LNCAP (cell line): Measurements from ENCODE around the gene TRMU.

Experiments
- TF ChIP-seq, protein P1 (sequence below): fragments of 450-650 bp; IDR thresholded peaks from 2 replicates; pipeline ENCODE4 v1.5.1; 2017; ENCODE audit warnings: mild to moderate bottlenecking

TRMU gene

GRCh38 chr22:46348099-46348695 is 12.7 kb downstream of the TRMU start:
- TF ChIP-seq, protein P1, sequence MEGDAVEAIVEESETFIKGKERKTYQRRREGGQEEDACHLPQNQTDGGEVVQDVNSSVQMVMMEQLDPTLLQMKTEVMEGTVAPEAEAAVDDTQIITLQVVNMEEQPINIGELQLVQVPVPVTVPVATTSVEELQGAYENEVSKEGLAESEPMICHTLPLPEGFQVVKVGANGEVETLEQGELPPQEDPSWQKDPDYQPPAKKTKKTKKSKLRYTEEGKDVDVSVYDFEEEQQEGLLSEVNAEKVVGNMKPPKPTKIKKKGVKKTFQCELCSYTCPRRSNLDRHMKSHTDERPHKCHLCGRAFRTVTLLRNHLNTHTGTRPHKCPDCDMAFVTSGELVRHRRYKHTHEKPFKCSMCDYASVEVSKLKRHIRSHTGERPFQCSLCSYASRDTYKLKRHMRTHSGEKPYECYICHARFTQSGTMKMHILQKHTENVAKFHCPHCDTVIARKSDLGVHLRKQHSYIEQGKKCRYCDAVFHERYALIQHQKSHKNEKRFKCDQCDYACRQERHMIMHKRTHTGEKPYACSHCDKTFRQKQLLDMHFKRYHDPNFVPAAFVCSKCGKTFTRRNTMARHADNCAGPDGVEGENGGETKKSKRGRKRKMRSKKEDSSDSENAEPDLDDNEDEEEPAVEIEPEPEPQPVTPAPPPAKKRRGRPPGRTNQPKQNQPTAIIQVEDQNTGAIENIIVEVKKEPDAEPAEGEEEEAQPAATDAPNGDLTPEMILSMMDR, result no peak

- TF ChIP-seq, protein P1, result no peak
Observed at GRCh38 chr22:46349238-46349637, 13.7 kb downstream of the TRMU start.

GRCh38 chr22:46349681-46350080 is 14.2 kb downstream of the TRMU start:
- TF ChIP-seq, protein P1, result no peak

DNA sequence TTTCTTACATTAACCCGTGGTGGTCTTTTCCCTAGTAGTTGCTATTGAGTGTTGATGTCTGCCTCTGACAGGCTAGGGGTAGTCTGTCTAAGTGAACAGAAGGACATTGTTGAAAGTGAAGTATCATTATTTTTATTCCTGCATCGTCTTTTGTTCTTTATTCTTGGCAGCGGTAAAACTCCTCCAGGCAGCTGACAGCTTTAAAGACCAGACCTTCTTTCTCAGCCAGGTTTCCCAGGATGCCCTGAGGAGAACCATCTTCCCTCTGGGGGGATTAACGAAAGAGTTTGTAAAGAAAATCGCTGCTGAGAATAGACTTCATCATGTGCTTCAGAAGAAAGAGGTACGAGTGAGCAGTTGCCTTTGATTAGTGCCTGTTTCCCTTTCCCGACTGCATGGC is 14.6 kb downstream of the TRMU start:
- TF ChIP-seq, protein P1, result no peak

DNA sequence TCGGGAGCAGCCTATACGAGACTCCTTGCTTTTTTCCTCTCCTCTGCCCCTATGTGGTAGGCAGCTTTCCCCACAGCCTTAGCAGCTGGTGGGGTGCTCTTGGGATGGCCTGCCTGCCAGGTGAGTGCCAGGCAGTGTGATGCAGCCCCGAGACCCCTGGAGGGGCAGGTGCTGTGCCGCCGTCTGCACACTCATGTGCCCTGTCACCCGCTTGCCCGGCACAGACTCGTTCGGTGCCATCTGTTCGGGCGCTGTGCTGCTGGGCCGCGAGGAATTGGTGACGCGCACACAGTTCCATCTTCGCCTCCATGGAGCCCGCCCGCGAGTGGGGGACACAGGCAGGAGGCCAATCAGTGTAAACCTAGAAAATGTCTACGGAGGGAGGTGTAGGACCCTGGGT is 15.1 kb downstream of the TRMU start:
- TF ChIP-seq, protein P1, result no peak

- TF ChIP-seq, protein P1, result no peak
Observed at GRCh38 chr22:46351131-46351735, 15.7 kb downstream of the TRMU start.

- TF ChIP-seq, protein P1, result no peak
Observed at GRCh38 chr22:46351767-46352166, 16.3 kb downstream of the TRMU start.
